Measurements from ENCODE around the gene CTTNBP2NL.
"Not testable (repeated sequence)": the region's sequence is repeated elsewhere in the genome, so short reads cannot be mapped to it uniquely, and the experiment has no call there.

Gene CTTNBP2NL

GRCh38 chr1:112386731-112387346, 9.2 kb upstream of the CTTNBP2NL start:
- no peak for DNase-seq

GRCh38 chr1:112387807-112388206, 8.2 kb upstream of the CTTNBP2NL start:
- DNase-seq: no peak

- no peak for DNase-seq
Measured at GRCh38 chr1:112388436-112388835, 7.6 kb upstream of the CTTNBP2NL start.

- DNase-seq: no peak
Measured at GRCh38 chr1:112389689-112390088, 6.3 kb upstream of the CTTNBP2NL start.

- not testable (repeated sequence) for DNase-seq
Measured at GRCh38 chr1:112390335-112390734, 5.7 kb upstream of the CTTNBP2NL start.

- DNase-seq: peak; percentile 11
Measured at GRCh38 chr1:112390775-112391602, 5.0 kb upstream of the CTTNBP2NL start.

- DNase-seq: no peak
Measured at GRCh38 chr1:112391603-112391940, 4.4 kb upstream of the CTTNBP2NL start.

GRCh38 chr1:112393631-112393974, 2.4 kb upstream of the CTTNBP2NL start:
- DNase-seq: no peak

- no peak for DNase-seq
Measured at GRCh38 chr1:112394743-112395062, 1.3 kb upstream of the CTTNBP2NL start.

GRCh38 chr1:112395256-112395820, 676 bp upstream of the CTTNBP2NL start:
- DNase-seq: no peak

- no peak for DNase-seq
Measured at GRCh38 chr1:112396653-112397471, 848 bp downstream of the CTTNBP2NL start.

GRCh38 chr1:112397841-112398240, 1.8 kb downstream of the CTTNBP2NL start:
- no peak for DNase-seq

- DNase-seq: no peak
Measured at GRCh38 chr1:112399456-112399855, 3.4 kb downstream of the CTTNBP2NL start.

- DNase-seq: not testable (repeated sequence)
Measured at GRCh38 chr1:112400706-112401105, 4.7 kb downstream of the CTTNBP2NL start.

- DNase-seq: no peak
Measured at GRCh38 chr1:112402682-112403643, 6.9 kb downstream of the CTTNBP2NL start.

GRCh38 chr1:112406771-112407170, 10.8 kb downstream of the CTTNBP2NL start:
- DNase-seq: no peak

- no peak for DNase-seq
Measured at GRCh38 chr1:112409414-112409813, 13.4 kb downstream of the CTTNBP2NL start.

- no peak for DNase-seq
Measured at GRCh38 chr1:112410673-112411072, 14.7 kb downstream of the CTTNBP2NL start.

- no peak for DNase-seq
Measured at GRCh38 chr1:112417271-112417670, 21.3 kb downstream of the CTTNBP2NL start.

- DNase-seq: no peak
Measured at GRCh38 chr1:112418099-112418892, 22.3 kb downstream of the CTTNBP2NL start.

GRCh38 chr1:112423207-112423606, 27.2 kb downstream of the CTTNBP2NL start:
- DNase-seq: no peak

GRCh38 chr1:112423666-112424065, 27.7 kb downstream of the CTTNBP2NL start:
- DNase-seq: not testable (repeated sequence)
